Activated T-helper 17 cell treated with anti-CD3 and anti-CD28 coated beads, Interleukin-2, amount 50 U/mL, for 72 hours (primary cell): ENCODE data around the gene CACNA1C. TPM values are rescaled to one million over a fixed set of nuclear protein-coding genes. Genes with fewer than 3 reads are reported as not detected.

Experiments
- ATAC-seq: fragments of 150-1000 bp; cut with Tn5 transposase; replicated peaks from 2 replicates; pipeline ENCODE4 v1.10.0; 2021; ENCODE audit warnings: mild to moderate bottlenecking, moderate library complexity
- H3K27ac Mint-ChIP-seq: one replicate; pipeline ENCODE4 v1.8.0; 2022; ENCODE audit warnings: mixed read lengths
- H3K27me3 Mint-ChIP-seq: one replicate; pipeline ENCODE4 v1.8.0; 2022; ENCODE audit warnings: mixed read lengths
- H3K36me3 Mint-ChIP-seq: one replicate; pipeline ENCODE4 v1.8.0; 2022; ENCODE audit warnings: low read depth, mild to moderate bottlenecking, mixed read lengths
- H3K4me1 Mint-ChIP-seq: one replicate; pipeline ENCODE4 v1.8.0; 2022; ENCODE audit warnings: mixed read lengths
- H3K4me3 Mint-ChIP-seq: one replicate; pipeline ENCODE4 v1.8.0; 2022; ENCODE audit warnings: mild to moderate bottlenecking, mixed read lengths
- H3K9me3 Mint-ChIP-seq: one replicate; pipeline ENCODE4 v1.8.0; 2022; ENCODE audit warnings: mixed read lengths
- total RNA-seq, 2 donors: library from RNA; stranded (reverse); gene quantifications; one replicate each; pipeline ENCODE4 v1.2.3, GENCODE V29; 2022

CACNA1C gene
- under 1 TPM; 0.04 to 0.21 TPM for total RNA-seq

GRCh38 chr12:2052826-2053678 is at the start of gene CACNA1C:
CACNA1C (plus strand) TSS chr12:2052987; CDS start chr12:2053563, 576 bp downstream.
- Mint-ChIP-seq H3K4me1 (peaks cover 6% of the 10 kb centered on the region), H3K9me3 (no peaks in the 10 kb centered on the region), H3K27me3 (peaks cover 62% of the 10 kb centered on the region), H3K27ac (no peak within 1 kb of the TSS), H3K4me3 (peak within 1 kb of the TSS; percentile 64), H3K36me3 (no peaks in the 10 kb centered on the region)
- ATAC-seq: peak; percentile 63

DNA sequence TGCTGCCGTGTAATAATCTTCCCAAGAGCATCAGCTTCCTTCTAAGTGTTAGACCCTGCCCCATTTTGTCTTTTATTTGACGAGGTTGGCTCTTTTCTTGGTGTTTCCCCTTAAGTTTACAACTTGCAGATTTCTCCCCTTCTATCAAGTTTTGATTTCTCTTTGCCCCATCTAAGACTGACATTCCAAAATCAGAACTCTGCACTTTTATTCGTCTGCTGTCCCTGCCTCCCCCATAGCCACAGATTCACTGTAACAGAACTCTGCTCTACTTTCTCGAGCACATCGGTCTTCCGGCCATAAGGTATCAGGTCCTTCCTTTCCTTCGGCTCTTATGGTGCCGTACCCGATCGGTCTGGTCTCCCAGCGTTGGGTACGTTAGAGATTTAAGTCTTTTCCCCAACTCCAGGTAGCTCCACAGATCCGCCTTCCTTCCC is 49.1 kb upstream of the CACNA1C start:
- peak overlapping the region; percentile 98 for H3K4me3 Mint-ChIP-seq
- peak overlapping the region; percentile 99 for H3K27ac Mint-ChIP-seq
- peaks cover 12% of the 10 kb centered on the region for H3K36me3 Mint-ChIP-seq
- H3K4me1 Mint-ChIP-seq: peaks cover 13% of the 10 kb centered on the region
- no peaks in the 10 kb centered on the region for H3K27me3 Mint-ChIP-seq
- H3K9me3 Mint-ChIP-seq: no peaks in the 10 kb centered on the region
- ATAC-seq: peak; percentile 30

DNA sequence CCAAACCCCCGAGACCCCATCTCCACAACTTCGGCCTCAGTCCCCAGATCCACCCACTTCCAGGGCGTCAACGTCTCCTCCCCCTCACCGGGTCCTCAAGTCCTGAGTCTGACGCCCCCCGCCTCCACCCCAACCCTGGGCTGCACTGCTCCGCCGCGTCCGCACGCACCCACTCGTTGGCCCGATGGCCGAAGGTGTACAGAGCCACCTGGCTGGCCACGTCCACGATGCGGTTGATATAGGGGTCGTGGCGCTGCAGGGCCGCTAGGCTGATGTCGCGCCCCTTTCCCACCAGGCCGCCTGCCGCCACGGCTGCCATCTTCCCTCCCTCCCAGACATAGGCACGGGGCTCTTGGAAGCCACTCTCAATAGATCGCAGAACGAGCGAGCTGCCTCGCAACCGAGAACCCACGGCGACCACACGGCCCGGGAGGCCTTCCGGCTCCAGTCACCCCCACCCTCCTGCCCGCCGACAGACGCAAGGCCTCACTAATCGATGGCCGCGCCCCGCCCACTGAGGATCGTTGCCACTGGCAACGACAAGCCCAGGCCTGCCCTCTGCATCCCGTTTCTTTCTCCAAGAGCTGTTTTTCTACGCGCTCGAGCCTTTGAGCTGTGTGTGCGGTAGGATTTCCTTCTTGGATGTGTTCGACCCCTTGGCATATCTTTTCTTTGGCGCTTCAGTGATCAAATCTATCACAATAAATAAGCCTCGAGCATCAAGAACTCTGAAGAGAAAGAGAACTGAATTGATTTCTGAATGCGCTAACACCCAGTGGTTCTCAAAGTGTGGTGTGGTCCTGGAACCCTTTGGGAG is 48.5 kb upstream of the CACNA1C start, which contains the start of gene DCP1B:
Gene DCP1B, minus strand, starts transcription at position 345 of the 817 bp plus-strand sequence. Its CDS starts 26 bp downstream, at position 319.
- ATAC-seq: peak; percentile 99
- Mint-ChIP-seq H3K27ac (peak within 1 kb of the TSS; percentile 99), H3K36me3 (peaks cover 12% of the 10 kb centered on the region), H3K4me1 (peaks cover 13% of the 10 kb centered on the region), H3K9me3 (no peaks in the 10 kb centered on the region), H3K27me3 (no peaks in the 10 kb centered on the region), H3K4me3 (peak within 1 kb of the TSS; percentile 98)

DNA sequence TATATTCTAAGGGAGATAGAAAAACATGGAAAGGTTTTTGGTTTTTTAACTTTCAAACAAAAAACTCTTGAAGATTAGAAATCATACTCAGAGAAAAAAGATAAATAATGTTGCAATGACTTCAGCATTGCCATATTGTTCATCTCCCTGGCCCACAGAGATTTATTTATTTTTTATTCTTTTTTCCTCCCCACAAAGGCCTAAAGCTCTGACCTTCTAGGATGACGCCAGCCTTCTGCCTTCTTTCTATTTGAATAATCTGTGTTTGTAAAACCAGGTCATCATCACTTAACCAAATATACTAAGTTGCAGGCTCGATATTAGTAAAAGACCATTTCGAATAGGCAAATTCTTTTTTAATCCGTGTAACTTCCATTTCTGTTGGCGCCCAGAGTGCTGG is 44.1 kb upstream of the CACNA1C start:
- no peaks in the 10 kb centered on the region for H3K9me3 Mint-ChIP-seq
- peaks cover 9% of the 10 kb centered on the region for H3K36me3 Mint-ChIP-seq
- H3K27me3 Mint-ChIP-seq: no peaks in the 10 kb centered on the region
- ATAC-seq: no peak
- H3K4me3 Mint-ChIP-seq: no peak overlapping the region
- peaks cover 2% of the 10 kb centered on the region for H3K4me1 Mint-ChIP-seq
- peak overlapping the region; percentile 11 for H3K27ac Mint-ChIP-seq

DNA sequence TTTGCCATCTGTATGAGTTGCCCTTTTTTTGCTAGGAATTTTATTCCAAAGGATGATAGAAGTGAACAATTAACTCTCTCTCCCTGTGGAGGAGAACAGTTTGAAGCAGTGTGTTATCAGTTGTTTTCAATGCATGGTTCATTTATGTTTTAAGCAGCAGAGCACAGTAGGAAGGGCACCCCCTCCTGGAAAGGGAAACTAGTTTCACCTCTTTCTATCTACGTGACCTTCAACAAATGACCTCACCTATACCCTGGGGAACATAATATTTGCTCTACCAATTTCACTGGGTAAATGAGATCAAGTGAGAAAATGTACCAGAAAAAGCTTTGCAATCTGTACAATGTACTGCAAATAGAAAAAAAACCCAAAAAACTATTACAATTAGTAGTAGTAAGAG is 43.2 kb upstream of the CACNA1C start:
- ATAC-seq: peak; percentile 51
- Mint-ChIP-seq H3K9me3 (no peaks in the 10 kb centered on the region), H3K4me1 (no peaks in the 10 kb centered on the region), H3K27me3 (no peaks in the 10 kb centered on the region), H3K27ac (no peak overlapping the region), H3K36me3 (no peaks in the 10 kb centered on the region), H3K4me3 (no peak overlapping the region)

GRCh38 chr12:2011643-2012607 is 40.9 kb upstream of the CACNA1C start:
- Mint-ChIP-seq H3K4me1 (peaks cover 3% of the 10 kb centered on the region), H3K27me3 (no peaks in the 10 kb centered on the region), H3K27ac (no peak overlapping the region), H3K9me3 (no peaks in the 10 kb centered on the region), H3K36me3 (no peaks in the 10 kb centered on the region), H3K4me3 (no peak overlapping the region)
- ATAC-seq: no peak

DNA sequence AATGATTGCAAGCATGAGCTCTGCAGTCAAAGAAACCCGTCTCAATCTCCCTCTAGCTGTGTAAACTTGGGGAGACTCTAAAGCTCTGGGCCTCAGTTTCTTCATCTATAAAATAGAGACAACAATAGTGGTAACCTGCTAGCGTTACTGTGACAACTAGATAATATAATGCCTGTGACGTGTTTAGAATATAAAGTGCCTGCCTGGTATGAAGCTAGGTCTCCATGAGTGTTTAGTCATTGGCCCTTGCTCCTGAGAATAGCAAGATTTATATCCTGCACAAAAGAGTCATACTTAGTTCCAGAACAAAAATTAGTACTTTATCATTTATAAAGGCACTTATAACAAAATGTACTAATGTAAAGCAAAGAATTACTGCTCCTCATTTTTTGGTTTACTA is 39.7 kb upstream of the CACNA1C start:
- H3K9me3 Mint-ChIP-seq: no peaks in the 10 kb centered on the region
- peaks cover 10% of the 10 kb centered on the region for H3K4me1 Mint-ChIP-seq
- peaks cover 3% of the 10 kb centered on the region for H3K27me3 Mint-ChIP-seq
- H3K36me3 Mint-ChIP-seq: no peaks in the 10 kb centered on the region
- no peak overlapping the region for H3K4me3 Mint-ChIP-seq
- no peak for ATAC-seq
- no peak overlapping the region for H3K27ac Mint-ChIP-seq

- H3K4me1 Mint-ChIP-seq: peaks cover 11% of the 10 kb centered on the region
- ATAC-seq: no peak
- H3K9me3 Mint-ChIP-seq: no peaks in the 10 kb centered on the region
- no peak overlapping the region for H3K4me3 Mint-ChIP-seq
- H3K36me3 Mint-ChIP-seq: no peaks in the 10 kb centered on the region
- peaks cover 6% of the 10 kb centered on the region for H3K27me3 Mint-ChIP-seq
- H3K27ac Mint-ChIP-seq: no peak overlapping the region
Observed at GRCh38 chr12:2013527-2014223, 39.1 kb upstream of the CACNA1C start.

- no peaks in the 10 kb centered on the region for H3K36me3 Mint-ChIP-seq
- H3K9me3 Mint-ChIP-seq: no peaks in the 10 kb centered on the region
- no peak for ATAC-seq
- no peak overlapping the region for H3K4me3 Mint-ChIP-seq
- no peak overlapping the region for H3K27ac Mint-ChIP-seq
- H3K27me3 Mint-ChIP-seq: peaks cover 12% of the 10 kb centered on the region
- H3K4me1 Mint-ChIP-seq: peaks cover 11% of the 10 kb centered on the region
Observed at GRCh38 chr12:2014231-2014630, 38.6 kb upstream of the CACNA1C start.

DNA sequence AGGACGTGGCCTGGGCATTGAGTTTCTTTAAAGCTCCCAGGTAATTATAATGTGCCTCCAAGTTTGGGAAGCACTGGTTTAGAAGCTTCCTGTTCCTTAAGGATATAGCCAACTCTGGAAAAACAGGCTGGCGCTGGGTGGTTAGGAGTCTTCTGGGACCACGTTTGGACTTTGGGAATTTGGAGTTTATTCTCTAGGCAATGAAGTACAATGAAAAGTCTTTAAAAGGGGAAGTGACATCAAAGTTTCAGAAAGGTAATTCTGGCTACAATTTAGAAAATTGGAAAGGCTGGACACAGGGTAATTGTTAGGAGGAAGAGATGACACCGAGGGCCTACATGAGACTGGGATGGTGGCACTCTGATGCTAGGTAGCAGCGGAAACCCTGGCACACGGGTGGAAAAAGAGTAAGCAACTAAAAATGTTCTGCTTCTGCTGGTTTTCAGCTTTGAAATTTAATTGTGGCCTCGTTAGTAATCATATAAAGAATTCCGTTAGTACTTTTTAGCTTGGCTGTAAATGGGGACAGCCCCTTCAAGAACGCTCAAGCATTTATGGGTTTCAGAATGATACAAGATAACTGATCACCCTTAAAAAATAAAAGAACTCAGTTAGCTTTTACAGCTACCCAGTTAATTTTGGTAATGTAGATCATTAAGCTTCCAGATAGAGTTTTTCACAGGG is 35.8 kb upstream of the CACNA1C start:
- H3K27ac Mint-ChIP-seq: peak overlapping the region; percentile 68
- no peaks in the 10 kb centered on the region for H3K36me3 Mint-ChIP-seq
- H3K27me3 Mint-ChIP-seq: peaks cover 20% of the 10 kb centered on the region
- H3K4me3 Mint-ChIP-seq: peak overlapping the region; percentile 47
- no peaks in the 10 kb centered on the region for H3K9me3 Mint-ChIP-seq
- H3K4me1 Mint-ChIP-seq: peaks cover 11% of the 10 kb centered on the region
- ATAC-seq: peak; percentile 87

DNA sequence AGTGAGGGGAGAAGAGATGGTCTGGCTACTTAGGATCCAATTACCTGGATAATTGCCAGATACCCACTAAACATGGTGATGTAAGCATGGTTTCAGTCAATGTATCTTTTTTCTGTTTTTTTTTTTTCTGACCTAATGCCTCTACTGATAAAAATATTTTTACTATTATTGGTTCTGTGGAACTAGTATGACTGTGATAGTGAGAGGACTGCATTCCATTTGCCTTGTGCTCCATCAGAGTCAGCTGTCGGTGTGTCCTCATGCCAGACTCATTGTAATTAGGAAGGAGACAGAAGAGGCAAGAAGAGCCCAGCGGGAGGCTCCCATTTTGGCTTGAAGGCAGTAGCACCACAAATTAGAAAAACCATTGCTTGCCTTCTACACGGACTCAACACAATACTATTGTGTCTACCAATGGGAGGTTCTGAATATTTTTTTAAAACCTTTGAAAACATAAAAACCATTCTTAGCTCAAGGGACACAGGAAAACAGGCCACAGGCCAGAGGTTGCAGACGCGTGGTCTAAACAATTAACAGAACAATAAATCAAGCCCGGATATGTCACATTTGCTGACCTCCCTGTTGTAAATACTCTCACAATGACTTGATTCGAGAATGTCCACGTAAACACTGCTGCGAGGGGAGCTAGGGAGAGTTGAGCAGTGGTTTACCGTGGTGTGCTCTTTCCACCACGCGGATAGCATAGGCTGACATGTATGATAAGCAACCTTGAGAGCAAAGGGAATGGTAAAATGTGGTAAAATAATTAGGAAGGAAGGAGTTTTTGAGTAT is 35.0 kb upstream of the CACNA1C start:
- Mint-ChIP-seq H3K9me3 (no peaks in the 10 kb centered on the region), H3K4me1 (peaks cover 11% of the 10 kb centered on the region), H3K36me3 (no peaks in the 10 kb centered on the region), H3K27me3 (peaks cover 20% of the 10 kb centered on the region), H3K27ac (peak overlapping the region; percentile 68), H3K4me3 (peak overlapping the region; percentile 47)
- ATAC-seq: peak; percentile 75

- Mint-ChIP-seq H3K4me3 (no peak overlapping the region), H3K27me3 (peaks cover 20% of the 10 kb centered on the region), H3K4me1 (peaks cover 11% of the 10 kb centered on the region), H3K27ac (peak overlapping the region; percentile 68), H3K9me3 (no peaks in the 10 kb centered on the region), H3K36me3 (no peaks in the 10 kb centered on the region)
- ATAC-seq: no peak
Observed at GRCh38 chr12:2018391-2018790, 34.4 kb upstream of the CACNA1C start.
